Thyroid gland (tissue), 4 donors: ENCODE results near the gene LYPD6B. TPM values are rescaled to one million over a fixed set of nuclear protein-coding genes. Genes with fewer than 3 reads are reported as not detected.

Experiments used
- DNase-seq, 2 donors: peaks; one replicate each; pipeline ENCODE4 v3.0.0-alpha.2; 2019
- H3K27ac ChIP-seq, 3 donors: fragments of 200-600 bp; sonication (generic); 1 replicate in 2 of 3; 2 replicates in 1 of 3; pipeline ENCODE4 v1.5.1; 2016 to 2019; ENCODE audit warnings: mild to moderate bottlenecking in 1 of 3, moderate library complexity in 1 of 3
- H3K27me3 ChIP-seq: fragments of 200-600 bp; sonication (generic); one replicate; pipeline ENCODE4 v1.5.1; 2019
- H3K36me3 ChIP-seq, 2 donors: fragments of 200-600 bp; sonication (generic); one replicate each; pipeline ENCODE4 v1.5.1; 2016 to 2019
- H3K4me1 ChIP-seq, 2 donors: fragments of 200-600 bp; sonication (generic); one replicate each; pipeline ENCODE4 v1.5.1; 2017 to 2019
- H3K4me3 ChIP-seq, 3 donors: fragments of 200-600 bp; sonication (generic); replicated peaks in 1 of 3; 1 replicate in 2 of 3; 2 replicates in 1 of 3; pipeline ENCODE4 v1.5.1; 2016; ENCODE audit warnings: mild to moderate bottlenecking in 1 of 3
- H3K9me3 ChIP-seq: fragments of 200-600 bp; sonication (generic); one replicate; pipeline ENCODE4 v1.5.1; 2017
- POLR2A ChIP-seq, 2 donors: fragments of 450-650 bp; IDR thresholded peaks; one replicate each; pipeline ENCODE4 v1.6.1; 2017; ENCODE audit warnings: antibody characterized with exemption in 2 of 2, mild to moderate bottlenecking in 2 of 2, moderate library complexity in 1 of 2
- WGBS, 2 donors: methylation state at CpG; one replicate each; pipeline ENCODE4 v1.1.5; 2017; 5-methylcytosine and 5-hydroxymethylcytosine counted together
- intact Hi-C: fragments of 100-400 bp; cut with DNase I; formaldehyde crosslinking; loops from one replicate; pipeline ENCODE4 v1.15.1; 2023
- total RNA-seq, 4 donors: library from RNA; depleted of rRNA; stranded (reverse); fragments of >200 nt; gene quantifications; one replicate each; pipeline ENCODE4 v1.2.3, GENCODE V29; 2016
- TF ChIP-seq, protein P1 (sequence below), 6 experiments: fragments of 200-600 bp in 3 of 6; fragments of 450-650 bp in 3 of 6; sonication (generic) in 3 of 6; IDR thresholded peaks; one replicate each; pipeline ENCODE4 v1.5.1; 2016 to 2019; ENCODE audit warnings: antibody characterized with exemption in 6 of 6, mild to moderate bottlenecking in 2 of 6, inconsistent platforms in 1 of 6, moderate library complexity in 1 of 6

LYPD6B gene
- total RNA-seq, 4 donors from 2014 or later, result 0.40 TPM; not detected in 3

- no peak for DNase-seq
- H3K27ac ChIP-seq, result no peak overlapping the region
- no peak overlapping the region for H3K4me3 ChIP-seq
- no peaks in the 10 kb centered on the region for H3K4me1 ChIP-seq
- H3K36me3 ChIP-seq, result no peaks in the 10 kb centered on the region
- intact Hi-C loops, result no loop called here
- H3K9me3 ChIP-seq, result no peaks in the 10 kb centered on the region
- no peak for TF ChIP-seq POLR2A (IDR thresholded peaks at IDR 0.05)
- TF ChIP-seq, protein P1, sequence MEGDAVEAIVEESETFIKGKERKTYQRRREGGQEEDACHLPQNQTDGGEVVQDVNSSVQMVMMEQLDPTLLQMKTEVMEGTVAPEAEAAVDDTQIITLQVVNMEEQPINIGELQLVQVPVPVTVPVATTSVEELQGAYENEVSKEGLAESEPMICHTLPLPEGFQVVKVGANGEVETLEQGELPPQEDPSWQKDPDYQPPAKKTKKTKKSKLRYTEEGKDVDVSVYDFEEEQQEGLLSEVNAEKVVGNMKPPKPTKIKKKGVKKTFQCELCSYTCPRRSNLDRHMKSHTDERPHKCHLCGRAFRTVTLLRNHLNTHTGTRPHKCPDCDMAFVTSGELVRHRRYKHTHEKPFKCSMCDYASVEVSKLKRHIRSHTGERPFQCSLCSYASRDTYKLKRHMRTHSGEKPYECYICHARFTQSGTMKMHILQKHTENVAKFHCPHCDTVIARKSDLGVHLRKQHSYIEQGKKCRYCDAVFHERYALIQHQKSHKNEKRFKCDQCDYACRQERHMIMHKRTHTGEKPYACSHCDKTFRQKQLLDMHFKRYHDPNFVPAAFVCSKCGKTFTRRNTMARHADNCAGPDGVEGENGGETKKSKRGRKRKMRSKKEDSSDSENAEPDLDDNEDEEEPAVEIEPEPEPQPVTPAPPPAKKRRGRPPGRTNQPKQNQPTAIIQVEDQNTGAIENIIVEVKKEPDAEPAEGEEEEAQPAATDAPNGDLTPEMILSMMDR (IDR thresholded peaks at IDR 0.05), result no peak
- no peaks in the 10 kb centered on the region for H3K27me3 ChIP-seq
- WGBS, 2 donors, result 83 to 88% methylated on average over 1 of the region's 1 CpG
These were observed 125.8 kb downstream of the LYPD6B start for GRCh38 chr2:149164296-149164695.

DNA sequence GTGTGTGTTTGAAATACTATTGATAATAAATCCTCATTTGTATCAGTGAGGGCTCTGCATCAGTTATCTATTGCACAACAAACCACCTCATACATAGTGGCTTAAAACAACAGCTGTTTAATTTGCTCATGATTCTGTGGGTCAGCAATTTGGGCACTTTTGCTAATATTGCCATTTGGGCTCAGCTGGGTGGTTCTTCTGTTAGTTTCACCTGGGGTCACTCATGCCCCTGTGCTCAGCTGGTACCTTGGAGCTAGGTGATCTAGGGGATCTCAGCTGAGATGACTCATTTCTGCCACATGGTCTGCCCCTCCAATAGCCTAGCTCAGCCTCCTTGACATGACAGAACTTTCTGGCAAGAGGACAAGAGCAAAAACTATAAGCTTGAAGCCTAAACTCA is 126.3 kb downstream of the LYPD6B start:
- Histone ChIP-seq H3K36me3 (no peaks in the 10 kb centered on the region), H3K4me3 (no peak overlapping the region), H3K27ac (no peak overlapping the region), H3K27me3 (no peaks in the 10 kb centered on the region), H3K4me1 (no peaks in the 10 kb centered on the region), H3K9me3 (no peaks in the 10 kb centered on the region)
- DNase-seq, result no peak
- intact Hi-C loops, result no loop called here
- no peak for TF ChIP-seq POLR2A (IDR thresholded peaks at IDR 0.05)
- TF ChIP-seq, protein P1 (IDR thresholded peaks at IDR 0.05), result no peak

DNA sequence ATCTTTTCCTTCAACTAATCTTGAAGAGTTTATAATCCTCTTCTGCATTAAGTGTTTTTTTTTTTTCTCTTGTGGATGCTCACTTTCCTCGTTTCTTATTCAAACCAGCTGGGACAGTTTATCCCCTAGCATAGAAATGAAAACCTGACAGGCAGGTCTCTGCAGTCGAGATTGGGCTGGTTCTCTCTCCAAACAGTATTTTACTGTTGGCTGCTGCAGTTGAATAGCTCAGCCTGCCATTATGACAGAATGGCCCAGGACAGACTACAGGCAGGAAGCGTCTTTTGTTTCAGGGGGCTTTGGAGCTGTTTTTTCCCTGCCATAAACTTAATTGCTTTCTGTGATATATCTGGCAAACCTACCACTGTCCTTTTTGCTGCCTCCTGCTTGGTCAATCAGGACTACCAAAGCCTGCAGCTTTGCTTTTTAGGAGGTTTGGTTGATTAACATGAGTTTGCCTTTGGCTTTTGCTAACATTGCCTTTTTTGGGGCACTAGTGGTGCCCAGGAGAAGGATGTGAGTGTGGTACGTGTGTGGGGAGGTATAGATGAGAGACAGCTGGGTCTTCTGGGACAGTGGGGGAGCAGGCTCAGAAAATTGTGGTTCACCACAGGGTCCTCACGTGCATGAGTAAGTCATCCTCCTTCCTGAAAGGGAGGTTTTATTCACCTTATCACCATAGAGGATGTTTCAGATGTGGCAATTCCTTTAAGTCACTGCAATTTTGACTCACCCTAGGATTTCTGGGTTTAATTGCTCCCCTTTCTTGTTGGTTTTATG is 128.7 kb downstream of the LYPD6B start:
- Histone ChIP-seq H3K4me1 (no peaks in the 10 kb centered on the region), H3K36me3 (no peaks in the 10 kb centered on the region), H3K4me3 (no peak overlapping the region), H3K27ac (no peak overlapping the region), H3K9me3 (no peaks in the 10 kb centered on the region), H3K27me3 (no peaks in the 10 kb centered on the region)
- 39 to 43% methylated on average over 5 of the region's 5 CpGs for WGBS, 2 donors
- no peak for DNase-seq
- intact Hi-C loops, result no loop called here
- TF ChIP-seq, protein P1 (IDR thresholded peaks at IDR 0.05), result no peak
- no peak for TF ChIP-seq POLR2A (IDR thresholded peaks at IDR 0.05)

- Histone ChIP-seq H3K9me3 (no peaks in the 10 kb centered on the region), H3K4me3 (no peak overlapping the region), H3K27ac (no peak overlapping the region), H3K27me3 (no peaks in the 10 kb centered on the region), H3K36me3 (no peaks in the 10 kb centered on the region), H3K4me1 (no peaks in the 10 kb centered on the region)
- TF ChIP-seq, protein P1 (IDR thresholded peaks at IDR 0.05), result no peak
- no peak for TF ChIP-seq POLR2A (IDR thresholded peaks at IDR 0.05)
- DNase-seq, result no peak
- WGBS, 2 donors, result 68 to 83% methylated on average over 4 of the region's 4 CpGs
- intact Hi-C loops, result no loop called here
These were observed 129.4 kb downstream of the LYPD6B start for GRCh38 chr2:149167941-149168340.

DNA sequence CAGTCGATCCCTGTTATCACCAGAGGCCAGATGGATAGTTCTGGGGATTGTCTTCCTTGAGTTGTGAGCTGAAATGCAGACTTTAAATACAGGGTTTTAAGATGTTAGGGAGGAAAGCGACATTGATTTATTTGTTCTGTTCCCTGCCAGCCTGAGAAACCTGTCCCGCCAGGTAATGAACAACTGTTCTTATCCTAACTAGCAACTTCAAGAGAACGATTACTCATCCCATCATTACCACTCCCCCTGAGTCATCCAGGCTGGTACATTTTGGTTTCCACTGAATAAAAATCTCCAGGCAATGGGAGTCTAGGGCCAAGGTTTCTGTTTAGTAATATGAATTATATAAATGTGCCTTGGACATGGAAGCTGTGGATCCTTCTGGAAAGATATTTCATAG is 131.2 kb downstream of the LYPD6B start:
- intact Hi-C loops, result no loop called here
- no peak for TF ChIP-seq POLR2A (IDR thresholded peaks at IDR 0.05)
- TF ChIP-seq, protein P1 (IDR thresholded peaks at IDR 0.05), result no peak
- H3K27me3 ChIP-seq, result no peaks in the 10 kb centered on the region
- no peaks in the 10 kb centered on the region for H3K4me1 ChIP-seq
- H3K4me3 ChIP-seq, result no peak overlapping the region
- 68 to 70% methylated on average over 4 of the region's 4 CpGs for WGBS, 2 donors
- no peaks in the 10 kb centered on the region for H3K9me3 ChIP-seq
- DNase-seq, result no peak
- no peak overlapping the region for H3K27ac ChIP-seq
- no peaks in the 10 kb centered on the region for H3K36me3 ChIP-seq
